Measurements from ENCODE around the gene PDLIM7. TPM values are rescaled to one million over a fixed set of nuclear protein-coding genes. Genes with fewer than 3 reads are reported as not detected.

Gene PDLIM7
- total and polyA plus RNA-seq, 2 of the 8 experiments (the other 6 are each of a cell fraction or from before 2014, with no cell fraction given): 67.3 to 94.2 TPM

- Histone ChIP-seq H3K27ac (ENCODE audit: low read depth, low read length) (no peak overlapping the region), H4K8ac (ENCODE audit: extremely low read depth, insufficient read depth, low read length) (no peak overlapping the region), H3K4me1 (replicated peaks in 1 of 4; ENCODE audit: control insufficient read depth in 3 of 4, insufficient read depth in 4 of 4, low read length in 3 of 4) (peaks cover 0 to 12% (median 9%) of the 10 kb centered on the region in 4 experiments; a peak in 5 of 7 replicates), H2BK15ac (ENCODE audit: low read length) (0 out of 2 replicates have a peak overlapping the region, but pooled peaks have one; percentile 29), H2AK5ac (ENCODE audit: low read depth, low read length) (no peak overlapping the region), H3K27me3 (replicated peaks in 1 of 4; ENCODE audit: control insufficient read depth in 3 of 4, extremely low read depth in 1 of 4, insufficient read depth in 3 of 4, low read length in 3 of 4) (no peaks in the 10 kb centered on the region), H3K23ac (ENCODE audit: insufficient read length) (no peak overlapping the region), H2BK20ac (ENCODE audit: low read length) (no peak overlapping the region), H4K20me1 (replicated peaks in 1 of 2; ENCODE audit: control insufficient read depth in 1 of 2, insufficient read depth in 2 of 2, low read length in 2 of 2) (peaks cover 0 to 17% of the 10 kb centered on the region in 2 experiments), H3K23me2 (ENCODE audit: low read depth, low read length) (no peaks in the 10 kb centered on the region), H3K9me3 (ENCODE audit: insufficient read depth in 2 of 2, low read depth in 1 of 2, low read length in 1 of 2) (no peaks in the 10 kb centered on the region), H2BK5ac (ENCODE audit: low read depth, low read length) (peak overlapping the region; percentile 71; the same call in 1 of the 2 replicates), H3K79me2 (ENCODE audit: control insufficient read depth in 1 of 2, insufficient read depth in 2 of 2, low read length in 2 of 2) (no peaks in the 10 kb centered on the region; a peak in 1 of 4 replicates), H3K4me3 (ENCODE audit: extremely low read depth in 1 of 4, insufficient read depth in 2 of 4, low read depth in 3 of 4, low read length in 4 of 4) (no peak overlapping the region), H4K91ac (replicated peaks; ENCODE audit: insufficient read length, low read length) (no peak overlapping the region), H3K18ac (ENCODE audit: extremely low read depth, low read length) (no peak overlapping the region), H3K79me1 (ENCODE audit: low read depth, low read length) (0 out of 2 replicates have a peak, but pooled peaks cover 2% of the 10 kb centered on the region), H2BK12ac (ENCODE audit: low read depth, low read length) (no peak overlapping the region), H3K56ac (replicated peaks; ENCODE audit: insufficient read length, low read depth, low read length) (no peak overlapping the region), H3K9ac (replicated peaks in 1 of 4; ENCODE audit: extremely low read depth in 1 of 4, low read depth in 3 of 4, low read length in 3 of 4) (no peak overlapping the region), H4K5ac (ENCODE audit: insufficient read length, low read depth, low read length) (no peak overlapping the region), H3K4me2 (ENCODE audit: insufficient read depth in 1 of 2, low read depth in 2 of 2, low read length in 2 of 2) (no peak overlapping the region), H3K36me3 (ENCODE audit: control insufficient read depth in 2 of 4, insufficient read depth in 4 of 4, low read length in 3 of 4) (peaks cover 22 to 45% (median 42%) of the 10 kb centered on the region in 4 experiments), H2AFZ (ENCODE audit: low read length) (no peak overlapping the region), H2BK120ac (replicated peaks; ENCODE audit: low read depth, low read length) (no peak overlapping the region), H3K4ac (replicated peaks; ENCODE audit: insufficient read length, low read depth, low read length) (no peak overlapping the region), H3K14ac (ENCODE audit: insufficient read length) (no peak overlapping the region)
- FAIRE-seq (no peak), DNase-seq (ENCODE audit: low read depth in 1 of 2, low spot score in 2 of 2) (no peak)
- ChIA-PET CTCF (ENCODE audit: partially characterized antibody) (interaction anchor here (0.9 to 20.8 kb wide), 4 partner anchors 10 to 20 kb away, joined by 3 to 306 read pairs (median 30); partner anchors contain the start of gene PDLIM7), POLR2A (ENCODE audit: partially characterized antibody) (interaction anchor here (0.7 to 65.5 kb wide), 5 partner anchors 9 to 43 kb away, joined by 3 to 3349 read pairs (median 4); partner anchors contain the start of genes DBN1, FAM193B, PDLIM7 and PRR7)
- WGBS, 2 experiments (ENCODE audit: extremely low coverage in 1 of 2, insufficient coverage in 1 of 2, insufficient read length in 1 of 2, insufficient replicate concordance in 2 of 2, low coverage in 1 of 2, low lambda C conversion rate in 2 of 2, missing lambda C conversion rate in 1 of 2): 90% methylated on average over 11 of the region's 11 CpGs; no CpG with 5 or more reads in 1 of the 2 experiments
- no peak for TF ChIP-seq GTF2F1 (IDR thresholded peaks at IDR 0.05; ENCODE audit: borderline replicate concordance, low read depth, low read length)
- TF ChIP-seq E2F6 (IDR thresholded peaks at IDR 0.05): no peak
- no peak for TF ChIP-seq CREB1 (IDR thresholded peaks at IDR 0.05)
- no peak for TF ChIP-seq TCF12 (IDR thresholded peaks at IDR 0.05; ENCODE audit: low read depth, low read length)
- no peak for TF ChIP-seq CBX5 (IDR thresholded peaks at IDR 0.05; ENCODE audit: low read depth, low read length)
- TF ChIP-seq MAX (IDR thresholded peaks at IDR 0.05): no peak
- no peak for TF ChIP-seq GABPA (IDR thresholded peaks at IDR 0.05; ENCODE audit: borderline replicate concordance, insufficient read depth, low read length)
Observed at GRCh38 chr5:177509991-177510566, 12.7 kb upstream of the PDLIM7 start.

Measured in H1 (cell line).